Measurements from ENCODE around the gene PAPOLB. TPM values are rescaled to one million over a fixed set of nuclear protein-coding genes. Genes with fewer than 3 reads are reported as not detected.

The PAPOLB gene
- total and polyA plus RNA-seq, 2 experiments from 2014 or later, result not detected

DNA sequence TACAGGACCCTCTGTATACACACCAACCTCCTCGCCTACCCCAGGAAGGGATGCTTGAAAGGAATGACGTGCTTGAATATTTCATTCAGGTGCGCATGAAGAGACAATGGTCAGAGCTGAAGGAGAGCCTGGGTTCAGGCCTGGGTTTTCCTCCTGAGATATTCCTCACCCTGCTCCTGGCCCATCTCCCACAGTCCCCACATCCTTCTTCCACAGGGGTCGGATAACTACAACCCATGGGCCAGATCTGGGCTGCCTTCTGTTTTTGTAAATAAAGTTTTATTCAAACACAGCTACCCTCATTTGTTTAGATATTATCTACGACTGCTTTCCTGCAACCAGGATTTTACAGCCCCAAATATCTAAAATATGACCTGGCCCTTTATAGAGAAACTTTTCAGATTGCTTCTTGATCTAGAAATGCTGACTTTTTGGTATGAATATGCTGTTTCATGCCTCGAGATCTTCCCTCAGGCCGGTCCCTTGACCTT is 23.5 kb upstream of the PAPOLB start:
- Histone ChIP-seq H2AFZ (no peak overlapping the region), H3K27ac (no peak overlapping the region), H4K20me1 (ENCODE audit: insufficient read depth, poor library complexity, severe bottlenecking) (no peaks in the 10 kb centered on the region), H3K4me1 (ENCODE audit: insufficient read depth) (no peaks in the 10 kb centered on the region), H3K9me2 (replicated peaks; ENCODE audit: insufficient read depth) (no peaks in the 10 kb centered on the region), H3K36me3 (replicated peaks; ENCODE audit: insufficient read depth, low read depth) (no peaks in the 10 kb centered on the region), H3K4me2 (no peak overlapping the region), H3K4me3 (no peak overlapping the region), H3K27me3 (peaks cover 7% of the 10 kb centered on the region), H3K79me2 (no peaks in the 10 kb centered on the region), H3K9me3 (ENCODE audit: low read depth) (no peaks in the 10 kb centered on the region)
- no peak for DNase-seq (ENCODE audit: low spot score)
- 94% methylated on average over 7 of the region's 7 CpGs for WGBS (ENCODE audit: low lambda C conversion rate, missing lambda C conversion rate)
- TF ChIP-seq, protein P1, sequence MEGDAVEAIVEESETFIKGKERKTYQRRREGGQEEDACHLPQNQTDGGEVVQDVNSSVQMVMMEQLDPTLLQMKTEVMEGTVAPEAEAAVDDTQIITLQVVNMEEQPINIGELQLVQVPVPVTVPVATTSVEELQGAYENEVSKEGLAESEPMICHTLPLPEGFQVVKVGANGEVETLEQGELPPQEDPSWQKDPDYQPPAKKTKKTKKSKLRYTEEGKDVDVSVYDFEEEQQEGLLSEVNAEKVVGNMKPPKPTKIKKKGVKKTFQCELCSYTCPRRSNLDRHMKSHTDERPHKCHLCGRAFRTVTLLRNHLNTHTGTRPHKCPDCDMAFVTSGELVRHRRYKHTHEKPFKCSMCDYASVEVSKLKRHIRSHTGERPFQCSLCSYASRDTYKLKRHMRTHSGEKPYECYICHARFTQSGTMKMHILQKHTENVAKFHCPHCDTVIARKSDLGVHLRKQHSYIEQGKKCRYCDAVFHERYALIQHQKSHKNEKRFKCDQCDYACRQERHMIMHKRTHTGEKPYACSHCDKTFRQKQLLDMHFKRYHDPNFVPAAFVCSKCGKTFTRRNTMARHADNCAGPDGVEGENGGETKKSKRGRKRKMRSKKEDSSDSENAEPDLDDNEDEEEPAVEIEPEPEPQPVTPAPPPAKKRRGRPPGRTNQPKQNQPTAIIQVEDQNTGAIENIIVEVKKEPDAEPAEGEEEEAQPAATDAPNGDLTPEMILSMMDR (IDR thresholded peaks at IDR 0.05; ENCODE audit: poor library complexity), result no peak
- TF ChIP-seq EZH2 (IDR thresholded peaks at IDR 0.05; ENCODE audit: borderline replicate concordance), result no peak
- no peak for TF ChIP-seq EZH2phosphoT487 (IDR thresholded peaks at IDR 0.05; ENCODE audit: low read depth, severe bottlenecking, unreplicated experiment)

DNA sequence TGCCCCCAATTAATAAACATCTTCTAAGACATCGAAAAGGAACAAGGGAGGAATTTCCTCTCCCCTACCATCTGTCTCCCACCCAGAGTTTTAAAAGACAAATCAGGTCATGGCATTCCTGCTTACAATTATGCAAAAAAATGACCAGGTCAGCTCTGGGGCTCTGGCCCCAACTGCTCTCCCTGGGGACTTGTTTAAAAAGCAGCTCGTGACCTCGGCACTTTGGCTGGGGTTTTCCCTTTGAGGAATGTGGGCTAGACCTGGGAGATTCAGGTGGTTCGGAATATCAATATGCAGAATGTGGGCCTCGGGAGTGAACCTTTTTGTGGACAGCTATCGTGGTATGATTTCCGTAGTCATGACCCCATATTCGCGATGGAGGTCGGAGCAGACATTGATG is 22.3 kb upstream of the PAPOLB start:
- Histone ChIP-seq H4K20me1 (ENCODE audit: insufficient read depth, poor library complexity, severe bottlenecking) (no peaks in the 10 kb centered on the region), H3K9me3 (ENCODE audit: low read depth) (no peaks in the 10 kb centered on the region), H2AFZ (no peak overlapping the region), H3K27me3 (peaks cover 7% of the 10 kb centered on the region), H3K36me3 (replicated peaks; ENCODE audit: insufficient read depth, low read depth) (no peaks in the 10 kb centered on the region), H3K4me3 (no peak overlapping the region), H3K9me2 (replicated peaks; ENCODE audit: insufficient read depth) (no peaks in the 10 kb centered on the region), H3K4me2 (no peak overlapping the region), H3K27ac (no peak overlapping the region), H3K79me2 (no peaks in the 10 kb centered on the region), H3K4me1 (ENCODE audit: insufficient read depth) (no peaks in the 10 kb centered on the region)
- TF ChIP-seq, protein P1 (IDR thresholded peaks at IDR 0.05; ENCODE audit: poor library complexity), result no peak
- TF ChIP-seq EZH2phosphoT487 (IDR thresholded peaks at IDR 0.05; ENCODE audit: low read depth, severe bottlenecking, unreplicated experiment) (no peak), EZH2 (IDR thresholded peaks at IDR 0.05; ENCODE audit: borderline replicate concordance) (no peak)
- DNase-seq (ENCODE audit: low spot score), result no peak
- WGBS (ENCODE audit: low lambda C conversion rate, missing lambda C conversion rate), result 73% methylated on average over 10 of the region's 10 CpGs

DNA sequence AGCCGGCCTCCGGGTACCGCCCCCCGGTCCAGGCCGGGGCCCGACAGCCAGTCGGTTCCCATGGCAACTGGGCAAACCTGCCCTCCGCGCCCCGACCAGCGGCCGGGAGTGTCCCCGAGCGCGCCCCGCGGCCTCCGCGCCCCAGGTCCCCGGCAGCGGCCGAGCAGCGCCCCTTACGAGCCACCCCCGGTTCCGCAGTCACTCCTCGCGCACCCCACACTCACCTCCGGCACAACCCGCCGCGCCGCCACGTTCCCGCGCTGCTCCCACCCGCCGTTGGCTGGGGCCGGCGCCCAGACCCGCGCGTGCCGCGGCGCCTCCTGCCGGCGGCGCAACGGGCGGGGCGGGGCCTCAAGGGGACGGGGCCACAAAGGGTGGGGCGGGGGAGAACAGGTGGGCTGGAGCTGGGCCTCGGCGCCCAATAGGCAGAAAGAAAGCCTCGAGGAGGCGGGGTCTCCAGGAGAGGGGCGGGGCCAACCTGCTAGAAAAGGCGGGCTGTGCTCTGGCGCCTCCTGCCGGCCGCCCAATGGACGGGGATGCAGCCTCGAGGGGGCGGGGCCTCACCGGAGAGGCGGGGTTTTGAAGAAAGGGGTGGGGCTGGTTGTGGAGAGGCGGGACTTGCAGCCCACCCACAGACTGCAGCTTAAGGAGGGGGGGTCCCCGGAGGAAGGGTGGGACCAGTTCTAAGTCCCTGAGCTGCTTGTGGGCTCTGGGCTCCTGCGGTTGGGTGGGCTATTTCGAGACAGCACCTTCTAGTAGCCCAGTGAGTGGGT is 21.7 kb upstream of the PAPOLB start, which contains the start of gene RADIL:
Gene RADIL, minus strand, starts transcription at position 345 of the 773 bp plus-strand sequence. CDS start 5,577 bp downstream, outside the sequence.
- H4K20me1 ChIP-seq (ENCODE audit: insufficient read depth, poor library complexity, severe bottlenecking), result no peaks in the 10 kb centered on the region
- no peaks in the 10 kb centered on the region for H3K9me3 ChIP-seq (ENCODE audit: low read depth)
- peak within 1 kb of the TSS; percentile 63 for H2AFZ ChIP-seq
- H3K27ac ChIP-seq, result peak within 1 kb of the TSS; percentile 57
- H3K4me3 ChIP-seq, result peak within 1 kb of the TSS; percentile 45
- no peaks in the 10 kb centered on the region for H3K4me1 ChIP-seq (ENCODE audit: insufficient read depth)
- TF ChIP-seq EZH2 (IDR thresholded peaks at IDR 0.05; ENCODE audit: borderline replicate concordance) (no peak), EZH2phosphoT487 (IDR thresholded peaks at IDR 0.05; ENCODE audit: low read depth, severe bottlenecking, unreplicated experiment) (no peak)
- TF ChIP-seq, protein P1 (IDR thresholded peaks at IDR 0.05; ENCODE audit: poor library complexity), result peak; percentile 82
- H3K27me3 ChIP-seq, result peaks cover 7% of the 10 kb centered on the region
- no peaks in the 10 kb centered on the region for H3K79me2 ChIP-seq
- no peaks in the 10 kb centered on the region for H3K36me3 ChIP-seq (replicated peaks; ENCODE audit: insufficient read depth, low read depth)
- H3K4me2 ChIP-seq, result peak within 1 kb of the TSS; percentile 95
- WGBS (ENCODE audit: low lambda C conversion rate, missing lambda C conversion rate), result 16% methylated on average over 10 of the region's 72 CpGs
- peak; percentile 92 for DNase-seq (ENCODE audit: low spot score)
- no peaks in the 10 kb centered on the region for H3K9me2 ChIP-seq (replicated peaks; ENCODE audit: insufficient read depth)
